ENCODE measurements around the gene RAB6B.

DNA sequence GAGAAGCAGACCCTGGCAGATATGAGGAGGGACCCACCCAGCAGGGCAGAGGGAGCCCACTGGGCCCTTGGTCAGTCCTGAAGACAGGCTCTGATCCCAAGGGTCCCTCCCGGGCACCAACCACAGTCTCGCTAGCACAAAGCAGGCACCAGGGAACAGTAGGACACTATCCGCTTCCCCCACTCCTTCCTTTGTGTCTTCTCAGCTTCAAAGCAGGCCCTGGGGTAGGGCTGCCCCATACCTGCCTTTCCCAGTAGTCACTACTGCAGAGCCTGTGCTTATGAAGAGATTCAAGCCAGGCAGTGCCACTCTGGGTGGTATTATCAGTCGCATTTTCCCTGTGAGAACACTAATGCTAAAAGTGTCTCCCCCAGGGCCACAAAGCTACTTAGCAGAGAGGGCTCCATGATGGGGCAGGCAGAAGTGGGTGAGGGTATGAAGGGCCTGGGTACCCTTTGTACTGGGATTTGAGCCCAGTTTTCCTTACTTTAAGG is 57.3 kb downstream of the RAB6B start:
- TF ChIP-seq, protein P1, sequence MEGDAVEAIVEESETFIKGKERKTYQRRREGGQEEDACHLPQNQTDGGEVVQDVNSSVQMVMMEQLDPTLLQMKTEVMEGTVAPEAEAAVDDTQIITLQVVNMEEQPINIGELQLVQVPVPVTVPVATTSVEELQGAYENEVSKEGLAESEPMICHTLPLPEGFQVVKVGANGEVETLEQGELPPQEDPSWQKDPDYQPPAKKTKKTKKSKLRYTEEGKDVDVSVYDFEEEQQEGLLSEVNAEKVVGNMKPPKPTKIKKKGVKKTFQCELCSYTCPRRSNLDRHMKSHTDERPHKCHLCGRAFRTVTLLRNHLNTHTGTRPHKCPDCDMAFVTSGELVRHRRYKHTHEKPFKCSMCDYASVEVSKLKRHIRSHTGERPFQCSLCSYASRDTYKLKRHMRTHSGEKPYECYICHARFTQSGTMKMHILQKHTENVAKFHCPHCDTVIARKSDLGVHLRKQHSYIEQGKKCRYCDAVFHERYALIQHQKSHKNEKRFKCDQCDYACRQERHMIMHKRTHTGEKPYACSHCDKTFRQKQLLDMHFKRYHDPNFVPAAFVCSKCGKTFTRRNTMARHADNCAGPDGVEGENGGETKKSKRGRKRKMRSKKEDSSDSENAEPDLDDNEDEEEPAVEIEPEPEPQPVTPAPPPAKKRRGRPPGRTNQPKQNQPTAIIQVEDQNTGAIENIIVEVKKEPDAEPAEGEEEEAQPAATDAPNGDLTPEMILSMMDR (IDR thresholded peaks at IDR 0.05), result no peak
- TF ChIP-seq POLR2A (IDR thresholded peaks at IDR 0.05), result no peak
